Suprapubic skin (tissue), 4 donors: ENCODE results near the gene SORCS2. TPM values are rescaled to one million over a fixed set of nuclear protein-coding genes. Genes with fewer than 3 reads are reported as not detected.
"Not testable (repeated sequence)": the region's sequence is repeated elsewhere in the genome, so short reads cannot be mapped to it uniquely, and the experiment has no call there.

Experiments
- DNase-seq, 2 donors: peaks; one replicate each; pipeline ENCODE4 v3.0.0-alpha.2; 2019; ENCODE audit warnings: low spot score in 2 of 2
- H3K27ac ChIP-seq: fragments of 200-600 bp; sonication (generic); one replicate; pipeline ENCODE4 v1.5.1; 2019
- H3K27me3 ChIP-seq: fragments of 200-600 bp; sonication (generic); one replicate; pipeline ENCODE4 v1.5.1; 2019
- H3K36me3 ChIP-seq: fragments of 200-600 bp; sonication (generic); one replicate; pipeline ENCODE4 v1.5.1; 2019
- H3K4me1 ChIP-seq: fragments of 200-600 bp; sonication (generic); one replicate; pipeline ENCODE4 v1.5.1; 2019
- H3K4me3 ChIP-seq: fragments of 200-600 bp; sonication (generic); one replicate; pipeline ENCODE4 v1.5.1; 2019; ENCODE audit warnings: mild to moderate bottlenecking
- H3K9me3 ChIP-seq: fragments of 200-600 bp; sonication (generic); one replicate; pipeline ENCODE4 v1.5.1; 2019
- EP300 ChIP-seq: sonication (generic); formaldehyde crosslinking; IDR thresholded peaks from one replicate; pipeline ENCODE4 v1.6.1; 2017; ENCODE audit warnings: antibody characterized with exemption
- POLR2A ChIP-seq, 2 donors: fragments of 450-650 bp; IDR thresholded peaks; one replicate each; pipeline ENCODE4 v1.6.1; 2017; ENCODE audit warnings: antibody characterized with exemption in 2 of 2, mild to moderate bottlenecking in 2 of 2, moderate library complexity in 2 of 2
- POLR2AphosphoS5 ChIP-seq, 3 donors: sonication (generic); formaldehyde crosslinking; IDR thresholded peaks; one replicate each; pipeline ENCODE4 v1.6.1; 2017; ENCODE audit warnings: antibody characterized with exemption in 3 of 3
- WGBS: methylation state at CpG from one replicate; pipeline ENCODE4 v1.1.5; 2018; 5-methylcytosine and 5-hydroxymethylcytosine counted together
- total RNA-seq, 4 donors: library from RNA; depleted of rRNA; stranded (reverse); fragments of >200 nt; gene quantifications; one replicate each; pipeline ENCODE4 v1.1.0, GENCODE V29; 2016
- TF ChIP-seq, protein P1 (sequence below), 2 donors: fragments of 200-600 bp in 1 of 2; fragments of 450-650 bp in 1 of 2; sonication (generic) in 1 of 2; IDR thresholded peaks; one replicate each; pipeline ENCODE4 v1.5.1; 2016 to 2019; ENCODE audit warnings: antibody characterized with exemption in 2 of 2, mild to moderate bottlenecking in 1 of 2, moderate library complexity in 1 of 2

SORCS2 gene
- total RNA-seq, 4 donors from 2014 or later: 0.94 to 4.6 (median 1.3) TPM

DNA sequence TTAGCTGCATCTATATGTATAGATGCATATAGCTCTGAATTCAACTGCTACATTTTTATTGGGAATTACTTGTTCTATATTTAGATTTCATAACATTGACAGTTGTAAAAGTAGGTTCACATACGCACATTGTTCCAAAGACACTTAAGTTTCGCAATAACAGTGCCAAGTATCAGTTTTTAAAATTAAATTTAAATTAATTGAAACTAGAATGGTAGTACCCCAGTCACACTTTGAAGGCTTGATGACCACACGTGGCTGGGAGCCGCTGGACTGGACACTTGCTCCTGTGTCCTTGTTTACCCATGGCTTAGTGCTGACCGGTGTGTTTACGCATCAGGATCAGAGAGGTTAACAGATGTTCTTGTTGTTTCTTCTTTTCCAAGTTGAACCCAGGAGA, 383.1 kb downstream of the SORCS2 start:
- Histone ChIP-seq H3K36me3 (no peaks in the 10 kb centered on the region), H3K27me3 (peaks cover 6% of the 10 kb centered on the region), H3K27ac (no peak overlapping the region), H3K4me3 (no peak overlapping the region), H3K4me1 (no peaks in the 10 kb centered on the region), H3K9me3 (peaks cover 21% of the 10 kb centered on the region)
- 82% methylated on average over 6 of the region's 6 CpGs for WGBS
- no peak for DNase-seq
- TF ChIP-seq EP300 (no peak), POLR2AphosphoS5 (IDR thresholded peaks at IDR 0.05) (no peak), POLR2A (IDR thresholded peaks at IDR 0.05) (no peak)
- TF ChIP-seq, protein P1, sequence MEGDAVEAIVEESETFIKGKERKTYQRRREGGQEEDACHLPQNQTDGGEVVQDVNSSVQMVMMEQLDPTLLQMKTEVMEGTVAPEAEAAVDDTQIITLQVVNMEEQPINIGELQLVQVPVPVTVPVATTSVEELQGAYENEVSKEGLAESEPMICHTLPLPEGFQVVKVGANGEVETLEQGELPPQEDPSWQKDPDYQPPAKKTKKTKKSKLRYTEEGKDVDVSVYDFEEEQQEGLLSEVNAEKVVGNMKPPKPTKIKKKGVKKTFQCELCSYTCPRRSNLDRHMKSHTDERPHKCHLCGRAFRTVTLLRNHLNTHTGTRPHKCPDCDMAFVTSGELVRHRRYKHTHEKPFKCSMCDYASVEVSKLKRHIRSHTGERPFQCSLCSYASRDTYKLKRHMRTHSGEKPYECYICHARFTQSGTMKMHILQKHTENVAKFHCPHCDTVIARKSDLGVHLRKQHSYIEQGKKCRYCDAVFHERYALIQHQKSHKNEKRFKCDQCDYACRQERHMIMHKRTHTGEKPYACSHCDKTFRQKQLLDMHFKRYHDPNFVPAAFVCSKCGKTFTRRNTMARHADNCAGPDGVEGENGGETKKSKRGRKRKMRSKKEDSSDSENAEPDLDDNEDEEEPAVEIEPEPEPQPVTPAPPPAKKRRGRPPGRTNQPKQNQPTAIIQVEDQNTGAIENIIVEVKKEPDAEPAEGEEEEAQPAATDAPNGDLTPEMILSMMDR (IDR thresholded peaks at IDR 0.05): no peak

DNA sequence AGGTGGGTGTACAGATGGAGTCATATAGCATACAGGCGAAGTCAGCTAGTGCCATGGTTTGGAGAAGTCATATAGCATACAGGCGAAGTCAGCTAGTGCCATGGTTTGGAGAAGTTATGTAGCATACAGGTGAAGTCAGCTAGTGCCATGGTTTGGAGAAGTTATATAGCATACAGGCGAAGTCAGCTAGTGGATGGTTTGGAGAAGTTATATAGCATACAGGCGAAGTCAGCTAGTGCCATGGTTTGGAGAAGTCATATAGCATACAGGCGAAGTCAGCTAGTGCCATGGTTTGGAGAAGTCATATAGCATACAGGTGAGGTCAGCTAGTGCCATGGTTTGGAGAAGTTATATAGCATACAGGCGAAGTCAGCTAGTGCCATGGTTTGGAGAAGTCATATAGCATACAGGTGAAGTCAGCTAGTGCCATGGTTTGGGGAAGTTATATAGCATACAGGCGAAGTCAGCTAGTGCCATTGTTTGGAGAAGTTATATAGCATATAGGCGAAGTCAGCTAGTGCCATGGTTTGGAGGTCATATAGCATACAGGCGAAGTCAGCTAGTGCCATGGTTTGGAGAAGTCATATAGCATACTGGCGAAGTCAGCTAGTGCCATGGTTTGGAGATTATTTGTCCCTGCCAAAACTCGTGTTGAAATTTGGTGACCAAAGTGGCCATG, 385.2 kb downstream of the SORCS2 start:
- not testable (repeated sequence) for DNase-seq, H3K36me3 ChIP-seq, H3K4me3 ChIP-seq, H3K27me3 ChIP-seq, H3K4me1 ChIP-seq, H3K27ac ChIP-seq
- H3K9me3 ChIP-seq: peaks cover 25% of the 10 kb centered on the region
- WGBS: 89% methylated on average over 11 of the region's 11 CpGs

DNA sequence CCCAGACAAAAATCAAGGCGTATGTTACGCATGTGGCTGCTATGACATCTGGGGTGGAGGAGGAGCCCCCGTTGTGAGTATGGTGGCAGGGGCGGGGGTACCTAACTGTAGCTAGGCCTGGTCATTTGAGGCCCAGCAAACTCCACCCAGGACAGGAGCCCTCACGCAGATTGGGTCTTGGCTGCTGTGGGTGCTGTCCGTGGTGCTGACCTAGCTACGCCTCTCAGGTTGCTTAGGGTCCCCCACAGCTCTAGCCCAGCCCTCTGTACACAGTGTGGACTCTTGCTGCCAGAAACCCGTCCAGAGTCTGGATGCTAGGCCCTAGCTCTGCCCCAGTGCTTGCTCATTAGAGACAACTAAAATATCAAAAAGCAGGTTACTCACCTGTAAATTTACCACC, 389.1 kb downstream of the SORCS2 start:
- Histone ChIP-seq H3K4me1 (no peaks in the 10 kb centered on the region), H3K27me3 (no peaks in the 10 kb centered on the region), H3K27ac (no peak overlapping the region), H3K9me3 (peaks cover 20% of the 10 kb centered on the region), H3K36me3 (no peaks in the 10 kb centered on the region), H3K4me3 (no peak overlapping the region)
- DNase-seq: no peak
- WGBS: 52% methylated on average over 8 of the region's 8 CpGs
- no peak for TF ChIP-seq POLR2AphosphoS5 (IDR thresholded peaks at IDR 0.05)
- TF ChIP-seq EP300: no peak
- TF ChIP-seq POLR2A (IDR thresholded peaks at IDR 0.05): no peak
- TF ChIP-seq, protein P1 (IDR thresholded peaks at IDR 0.05): no peak

DNA sequence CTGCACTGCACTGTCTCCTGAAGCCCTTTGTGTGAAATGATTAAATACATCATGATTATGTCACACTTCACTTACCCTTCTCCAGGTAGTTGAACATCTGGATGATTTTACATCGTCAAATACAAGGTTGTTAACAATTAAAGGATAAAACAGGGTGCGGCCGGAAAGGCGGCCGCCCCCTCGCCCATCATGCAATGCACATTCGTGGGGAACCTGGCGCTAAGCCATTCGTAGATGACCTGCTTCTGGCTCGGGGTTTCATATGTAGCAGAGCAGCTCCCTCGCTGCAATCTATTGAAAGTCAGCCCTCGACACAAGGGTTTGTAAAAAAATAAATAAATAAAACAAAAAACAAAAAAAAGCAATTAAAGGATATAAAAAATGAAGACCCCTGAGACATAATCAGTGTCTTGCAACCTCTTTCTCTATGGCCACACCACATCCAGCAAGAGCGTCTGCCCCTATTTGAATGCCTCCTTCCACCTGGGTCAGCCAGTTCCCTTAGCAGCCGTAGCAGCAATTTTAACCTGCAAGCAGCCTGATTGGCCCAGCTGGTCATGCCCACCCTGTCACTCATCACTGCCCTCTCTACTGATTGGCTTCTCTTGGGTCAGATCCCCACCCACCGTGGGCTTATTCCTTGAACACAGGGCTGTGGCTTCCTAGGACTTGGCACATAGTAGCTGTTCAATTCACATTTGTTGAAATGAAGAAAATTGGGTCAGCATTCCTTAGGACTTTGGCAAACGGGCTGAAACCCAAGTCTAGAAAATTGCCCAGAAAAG, 390.2 kb downstream of the SORCS2 start:
- TF ChIP-seq POLR2AphosphoS5 (IDR thresholded peaks at IDR 0.05): no peak
- TF ChIP-seq EP300: no peak
- TF ChIP-seq, protein P1 (IDR thresholded peaks at IDR 0.05): no peak
- TF ChIP-seq POLR2A (IDR thresholded peaks at IDR 0.05): no peak
- Histone ChIP-seq H3K36me3 (no peaks in the 10 kb centered on the region), H3K4me3 (no peak overlapping the region), H3K4me1 (no peaks in the 10 kb centered on the region), H3K27me3 (no peaks in the 10 kb centered on the region), H3K27ac (no peak overlapping the region), H3K9me3 (peaks cover 10% of the 10 kb centered on the region)
- 88% methylated on average over 16 of the region's 16 CpGs for WGBS
- DNase-seq: no peak

DNA sequence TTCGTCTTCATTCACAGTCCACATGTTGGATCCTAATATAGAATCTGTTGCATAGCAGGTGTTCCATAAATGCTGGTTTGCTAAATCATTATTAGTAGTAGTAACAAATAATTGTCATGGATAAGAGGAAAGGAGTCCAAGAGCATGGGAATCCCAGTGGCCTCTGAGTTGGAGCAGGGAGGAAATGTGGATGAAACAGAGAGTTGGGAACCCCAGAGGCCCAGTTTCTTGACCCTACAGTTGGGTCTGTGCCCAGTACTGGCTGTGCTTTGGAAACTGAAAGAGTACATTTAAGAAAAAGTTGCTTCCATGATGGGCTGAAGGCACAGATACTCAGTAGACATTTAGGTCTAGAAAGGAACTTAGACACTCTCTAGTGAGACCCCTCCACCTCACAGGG, 391.8 kb downstream of the SORCS2 start:
- no peak overlapping the region for H3K27ac ChIP-seq
- WGBS: 79% methylated on average over 1 of the region's 1 CpG
- TF ChIP-seq POLR2A (IDR thresholded peaks at IDR 0.05) (no peak), POLR2AphosphoS5 (IDR thresholded peaks at IDR 0.05) (no peak), EP300 (no peak)
- TF ChIP-seq, protein P1 (IDR thresholded peaks at IDR 0.05): no peak
- no peaks in the 10 kb centered on the region for H3K36me3 ChIP-seq
- DNase-seq: no peak
- no peaks in the 10 kb centered on the region for H3K27me3 ChIP-seq
- peaks cover 4% of the 10 kb centered on the region for H3K9me3 ChIP-seq
- H3K4me1 ChIP-seq: no peaks in the 10 kb centered on the region
- H3K4me3 ChIP-seq: no peak overlapping the region
